H1 (cell line): ENCODE data around the gene NPC1L1. TPM values are rescaled to one million over a fixed set of nuclear protein-coding genes. Genes with fewer than 3 reads are reported as not detected.

Experiments used
- CTCF ChIA-PET: fragments of 300-600 bp; sonication (Branson Sonifier 250); formaldehyde crosslinking; loops from one replicate; lab custom pipeline; 2021; ENCODE audit not compliant: partially characterized antibody; lab: Charles Lee
- POLR2A ChIA-PET: fragments of 300-600 bp; sonication (Branson Sonifier 250); formaldehyde crosslinking; loops from one replicate; lab custom pipeline; 2021; ENCODE audit warnings: inconsistent platforms; ENCODE audit not compliant: partially characterized antibody; lab: Charles Lee
- DNase-seq, 2 experiments: peaks; one replicate each; pipeline versions ENCODE4 v3.0.0 to v3.0.0-alpha.2; 2010 to 2022; ENCODE audit warnings: low spot score in 2 of 2, low read depth in 1 of 2, mixed read lengths in 1 of 2
- FAIRE-seq: peaks from 2 replicates; lab custom pipeline; 2011; peaks lifted over from hg19 to GRCh38; lab: Jason Lieb, UNC
- H2AFZ ChIP-seq: 2 replicates; pipeline ENCODE4 v1.8.1; 2012; ENCODE audit warnings: low read length, inconsistent platforms
- H2AK5ac ChIP-seq: 2 replicates; pipeline ENCODE4 v1.6.1; 2013; ENCODE audit warnings: low read depth, low read length
- H2BK120ac ChIP-seq: replicated peaks from 2 replicates; pipeline ENCODE3; 2013; ENCODE audit warnings: low read depth, low read length, inconsistent platforms
- H2BK12ac ChIP-seq: 2 replicates; pipeline ENCODE4 v1.6.1; 2013; ENCODE audit warnings: low read depth, low read length
- H2BK15ac ChIP-seq: 2 replicates; pipeline ENCODE4 v1.6.1; 2013; ENCODE audit warnings: low read length
- H2BK20ac ChIP-seq: 2 replicates; pipeline ENCODE4 v1.6.1; 2013; ENCODE audit warnings: low read length
- H2BK5ac ChIP-seq: 2 replicates; pipeline ENCODE4 v1.6.1; 2013; ENCODE audit warnings: low read depth, low read length
- H3K14ac ChIP-seq: 2 replicates; pipeline ENCODE4 v1.6.1; 2013; ENCODE audit warnings: inconsistent platforms; ENCODE audit not compliant: insufficient read length
- H3K18ac ChIP-seq: 2 replicates; pipeline ENCODE4 v1.6.1; 2013; ENCODE audit warnings: low read length; ENCODE audit errors: extremely low read depth
- H3K23ac ChIP-seq: 2 replicates; pipeline ENCODE4 v1.6.1; 2013; ENCODE audit warnings: inconsistent platforms; ENCODE audit not compliant: insufficient read length
- H3K23me2 ChIP-seq: 2 replicates; pipeline ENCODE4 v1.6.1; 2013; ENCODE audit warnings: low read depth, low read length
- H3K27ac ChIP-seq: 2 replicates; pipeline ENCODE4 v1.6.1; 2011; ENCODE audit warnings: low read depth, low read length, inconsistent platforms
- H3K27me3 ChIP-seq, 4 experiments: replicated peaks in 1 of 4; 1 replicate in 1 of 4; 2 replicates in 3 of 4; pipeline versions ENCODE4 v1.6.1 to v1.8.1; 2011 to 2013; ENCODE audit warnings: low read length in 3 of 4, mild to moderate bottlenecking in 3 of 4, inconsistent platforms in 2 of 4, mixed read lengths in 2 of 4, moderate library complexity in 1 of 4; ENCODE audit not compliant: control insufficient read depth in 3 of 4, insufficient read depth in 3 of 4; ENCODE audit errors: extremely low read depth in 1 of 4
- H3K36me3 ChIP-seq, 4 experiments: 2 replicates each; pipeline versions ENCODE4 v1.6.1 to v1.8.1; 2011 to 2013; ENCODE audit warnings: mild to moderate bottlenecking in 4 of 4, low read length in 3 of 4, moderate library complexity in 2 of 4, control low read depth in 1 of 4, inconsistent platforms in 1 of 4; ENCODE audit not compliant: insufficient read depth in 4 of 4, control insufficient read depth in 2 of 4
- H3K4ac ChIP-seq: replicated peaks from 2 replicates; pipeline ENCODE3; 2013; ENCODE audit warnings: low read length, low read depth, mixed read lengths, inconsistent platforms; ENCODE audit not compliant: insufficient read length
- H3K4me1 ChIP-seq, 4 experiments: replicated peaks in 1 of 4; 1 replicate in 1 of 4; 2 replicates in 3 of 4; pipeline versions ENCODE4 v1.6.1 to v1.8.1; 2011 to 2013; ENCODE audit warnings: low read length in 3 of 4, inconsistent platforms in 2 of 4, mixed read lengths in 1 of 4; ENCODE audit not compliant: insufficient read depth in 4 of 4, control insufficient read depth in 3 of 4
- H3K4me2 ChIP-seq, 2 experiments: 2 replicates each; pipeline versions ENCODE4 v1.6.1 to v1.8.1; 2011 to 2013; ENCODE audit warnings: low read depth in 2 of 2, low read length in 2 of 2, control low read depth in 1 of 2, inconsistent platforms in 1 of 2, mild to moderate bottlenecking in 1 of 2; ENCODE audit not compliant: insufficient read depth in 1 of 2
- H3K4me3 ChIP-seq, 4 experiments: fragments of 200-600, 300-600 bp in 1 of 4; sonication (generic), shearing (Covaris generic), sonication (Bioruptor Twin) in 1 of 4; 2 replicates each; pipeline versions ENCODE4 v1.5.1 to v1.8.1; 2011 to 2016; ENCODE audit warnings: low read length in 4 of 4, low read depth in 3 of 4, control low read depth in 2 of 4, inconsistent platforms in 2 of 4, mild to moderate bottlenecking in 2 of 4, mixed read lengths in 1 of 4, moderate library complexity in 1 of 4; ENCODE audit not compliant: insufficient read depth in 2 of 4; ENCODE audit errors: extremely low read depth in 1 of 4
- H3K56ac ChIP-seq: replicated peaks from 2 replicates; pipeline ENCODE3; 2013; ENCODE audit warnings: low read depth, mild to moderate bottlenecking, mixed read lengths, low read length, inconsistent platforms; ENCODE audit not compliant: insufficient read length
- H3K79me1 ChIP-seq: 2 replicates; pipeline ENCODE4 v1.6.1; 2013; ENCODE audit warnings: low read depth, low read length, control low read depth
- H3K79me2 ChIP-seq, 2 experiments: 2 replicates each; pipeline versions ENCODE4 v1.6.1 to v1.8.1; 2012 to 2013; ENCODE audit warnings: low read length in 2 of 2, mild to moderate bottlenecking in 2 of 2, inconsistent platforms in 1 of 2; ENCODE audit not compliant: insufficient read depth in 2 of 2, control insufficient read depth in 1 of 2
- H3K9ac ChIP-seq, 4 experiments: replicated peaks in 1 of 4; 1 replicate in 1 of 4; 2 replicates in 3 of 4; pipeline versions ENCODE4 v1.6.1 to v1.8.1; 2011 to 2013; ENCODE audit warnings: low read depth in 3 of 4, low read length in 3 of 4, control low read depth in 2 of 4, mild to moderate bottlenecking in 2 of 4, moderate library complexity in 2 of 4, inconsistent platforms in 1 of 4; ENCODE audit errors: extremely low read depth in 1 of 4
- H3K9me3 ChIP-seq, 2 experiments: 2 replicates each; pipeline versions ENCODE4 v1.6.1 to v1.8.1; 2012 to 2013; ENCODE audit warnings: mild to moderate bottlenecking in 2 of 2, moderate library complexity in 2 of 2, control low read depth in 1 of 2, inconsistent platforms in 1 of 2, low read depth in 1 of 2, low read length in 1 of 2, mixed read lengths in 1 of 2; ENCODE audit not compliant: insufficient read depth in 2 of 2
- H4K20me1 ChIP-seq, 2 experiments: replicated peaks in 1 of 2; 2 replicates each; pipeline versions ENCODE3 to v1.8.1; 2011 to 2013; ENCODE audit warnings: inconsistent platforms in 2 of 2, low read length in 2 of 2, mild to moderate bottlenecking in 1 of 2; ENCODE audit not compliant: insufficient read depth in 2 of 2, control insufficient read depth in 1 of 2
- H4K5ac ChIP-seq: 2 replicates; pipeline ENCODE4 v1.6.1; 2013; ENCODE audit warnings: low read length, low read depth, mixed read lengths, inconsistent platforms; ENCODE audit not compliant: insufficient read length
- H4K8ac ChIP-seq: 2 replicates; pipeline ENCODE4 v1.8.0; 2013; ENCODE audit warnings: mild to moderate bottlenecking, moderate library complexity, low read length, inconsistent platforms; ENCODE audit not compliant: insufficient read depth; ENCODE audit errors: extremely low read depth
- H4K91ac ChIP-seq: replicated peaks from 2 replicates; pipeline ENCODE3; 2013; ENCODE audit warnings: low read length, mixed read lengths, inconsistent platforms; ENCODE audit not compliant: insufficient read length
- NRF1 ChIP-seq: IDR thresholded peaks from 2 replicates; pipeline ENCODE4 v1.6.1; 2011; ENCODE audit warnings: mild to moderate bottlenecking, low read depth, low read length, improper control_type of control experiment
- PHF8 ChIP-seq: fragments of 200-600 bp; sonication (generic); conservative IDR thresholded peaks from 2 replicates; pipeline ENCODE4 v1.7.1; 2012; ENCODE audit warnings: low read depth, mild to moderate bottlenecking, inconsistent platforms, low read length, moderate library complexity
- SIX5 ChIP-seq: IDR thresholded peaks from 2 replicates; pipeline ENCODE4 v1.6.1; 2011; ENCODE audit warnings: mild to moderate bottlenecking, low read depth, low read length
- WGBS, 2 experiments: shearing (Covaris generic) in 1 of 2; methylation state at CpG; one replicate each; pipeline versions ENCODE4 v1.1.6 to v1.1.7; 2013 to 2015; ENCODE audit warnings: low lambda C conversion rate in 2 of 2, mixed read lengths in 2 of 2, inconsistent platforms in 1 of 2, low coverage in 1 of 2, missing lambda C conversion rate in 1 of 2; ENCODE audit not compliant: insufficient replicate concordance in 2 of 2, insufficient coverage in 1 of 2, insufficient read length in 1 of 2; ENCODE audit errors: extremely low coverage in 1 of 2, missing lambda C conversion rate in 1 of 2; 5-methylcytosine and 5-hydroxymethylcytosine counted together
- polyA plus RNA-seq, 7 experiments: library from polyadenylated mRNA; depleted of rRNA in 3 of 7; stranded (reverse) in 5 of 7; unstranded in 2 of 7; fragments of >200 nt in 5 of 7; fragments of 200-250 nt in 2 of 7; gene quantifications; 1 replicate in 5 of 7; 2 replicates in 1 of 7; 4 replicates in 1 of 7; pipeline versions ENCODE4 v1.2.1 to v1.2.3, GENCODE V29; 2011 to 2013; ENCODE audit warnings: missing spikeins in 2 of 7, mixed read lengths in 2 of 7
- total RNA-seq: library from RNA; stranded (reverse); fragmentation: NEBNext Ultra II Directional; extraction: Animal tissue kit (Norgen Biotek cat#: 25700); gene quantifications from 2 replicates; pipeline ENCODE4 v1.2.1, GENCODE V29; 2021

The NPC1L1 gene
- total and polyA plus RNA-seq, 2 of the 8 experiments (the other 6 are each of a cell fraction or from before 2014, with no cell fraction given), result 0.06 to 0.21 TPM

DNA sequence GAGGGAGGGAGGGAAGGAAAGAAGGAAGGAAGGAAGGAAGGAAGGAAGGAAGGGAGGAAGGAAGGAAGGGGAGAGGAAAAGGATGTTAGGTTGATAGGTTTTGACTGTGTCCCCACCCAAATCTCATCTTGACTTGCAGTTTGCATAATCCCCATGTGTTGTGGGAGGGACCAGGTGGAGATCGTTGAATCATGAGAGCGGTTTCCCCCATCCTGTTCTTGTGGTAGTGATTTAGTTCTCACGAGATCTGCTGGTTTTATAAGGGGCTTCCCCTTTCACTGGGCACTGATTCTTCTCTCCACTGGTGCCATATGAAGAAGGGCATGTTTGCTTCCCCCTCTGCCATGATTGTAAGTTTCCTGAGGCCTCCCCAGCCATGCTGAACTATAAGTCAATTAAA, 35.5 kb downstream of the NPC1L1 start:
- Histone ChIP-seq H2BK12ac (no peak overlapping the region), H2BK20ac (no peak overlapping the region), H2BK15ac (no peak overlapping the region), H2AK5ac (no peak overlapping the region), H3K23me2 (peaks cover 2% of the 10 kb centered on the region; the same call in 1 of the 2 replicates), H3K4me2 (no peak overlapping the region), H3K79me2 (no peaks in the 10 kb centered on the region), H2BK5ac (no peak overlapping the region), H4K20me1 (no peaks in the 10 kb centered on the region), H2AFZ (no peak overlapping the region), H3K18ac (no peak overlapping the region), H3K14ac (no peak overlapping the region), H3K9ac (no peak overlapping the region), H3K23ac (no peak overlapping the region), H3K27ac (no peak overlapping the region), H3K4me3 (no peak overlapping the region), H3K4me1 (no peaks in the 10 kb centered on the region), H3K36me3 (no peaks in the 10 kb centered on the region), H3K79me1 (no peaks in the 10 kb centered on the region), H3K4ac (no peak overlapping the region), H3K56ac (no peak overlapping the region), H4K5ac (no peak overlapping the region), H3K9me3 (peaks cover 2 to 3% of the 10 kb centered on the region in 2 experiments; a peak in 2 of 4 replicates), H4K8ac (no peak overlapping the region), H4K91ac (no peak overlapping the region), H2BK120ac (no peak overlapping the region), H3K27me3 (no peaks in the 10 kb centered on the region)
- DNase-seq (no peak), FAIRE-seq (no peak)
- TF ChIP-seq SIX5, result no peak
- TF ChIP-seq NRF1, result no peak
- TF ChIP-seq PHF8, result no peak
- ChIA-PET POLR2A (no interaction called here), CTCF (no interaction called here)
- WGBS, 2 experiments, result 82% methylated on average over 3 of the region's 3 CpGs; no CpG with 5 or more reads in 1 of the 2 experiments
